Pancreas (tissue), 10 donors: ENCODE data around the gene OR6B1. TPM values are rescaled to one million over a fixed set of nuclear protein-coding genes. Genes with fewer than 3 reads are reported as not detected.
A peak's percentile ranks its signal among the peaks of the same experiment; 100 is the strongest.
"Not testable (repeated sequence)": the region's sequence is repeated elsewhere in the genome, so short reads cannot be mapped to it uniquely, and the experiment has no call there.

ENCODE experiments used
- ATAC-seq, 4 donors: fragments of 200-7000 bp; cut with Tn5 transposase; one replicate each; pipeline versions ENCODE4 v1.8.0 to v1.9.1; 2020; ENCODE audit warnings: mild to moderate bottlenecking in 4 of 4, moderate library complexity in 4 of 4
- DNase-seq, 6 donors: peaks; one replicate each; pipeline ENCODE4 v3.0.0-alpha.2; 2020
- FAIRE-seq: peaks from 2 replicates; lab custom pipeline; 2012; peaks lifted over from hg19 to GRCh38; lab: Jason Lieb, UNC
- H3K27ac ChIP-seq, 4 donors: fragments of 200-600 bp; sonication (generic); 1 replicate in 3 of 4; 2 replicates in 1 of 4; pipeline versions ENCODE4 v1.5.0 to v1.8.0; 2020
- H3K27me3 ChIP-seq, 4 donors: fragments of 200-600 bp; one replicate each; pipeline ENCODE4 v1.8.0; 2021
- H3K36me3 ChIP-seq, 3 donors: fragments of 200-600 bp; sonication (generic) in 1 of 3; one replicate each; pipeline versions ENCODE4 v1.5.0 to v1.8.0; 2020 to 2021
- H3K4me1 ChIP-seq, 3 donors: fragments of 200-600 bp; one replicate each; pipeline ENCODE4 v1.8.0; 2021
- H3K4me3 ChIP-seq, 4 donors: fragments of 200-600 bp; sonication (generic) in 2 of 4; one replicate each; pipeline versions ENCODE4 v1.5.0 to v1.8.0; 2020 to 2021
- H3K9me3 ChIP-seq, 4 donors: fragments of 200-600 bp; one replicate each; pipeline ENCODE4 v1.8.0; 2021
- CTCF ChIP-seq, 4 donors: fragments of 200-600 bp; sonication (generic) in 3 of 4; IDR thresholded peaks; one replicate each; pipeline versions ENCODE4 v1.5.0 to v1.8.0; 2021; ENCODE audit warnings: antibody characterized with exemption in 4 of 4
- WGBS, 2 donors: extraction: QIAGEN DNeasy Blood & Tissue Kit; methylation state at CpG; one replicate each; pipeline ENCODE4 v1.1.7; 2013; 5-methylcytosine and 5-hydroxymethylcytosine counted together
- intact Hi-C, 3 donors: fragments of 100-400 bp; cut with DNase I; formaldehyde crosslinking; loops; one replicate each; pipeline versions ENCODE4 v1.11.1 to v1.14.2; 2022
- polyA plus RNA-seq, 2 donors: library from polyadenylated mRNA; stranded (reverse); fragments of 200-250 nt; gene quantifications; one replicate each; pipeline ENCODE4 v1.2.3, GENCODE V29; 2013
- total RNA-seq, 6 donors: library from RNA; stranded (reverse); fragmentation: NEBNext Ultra II Directional in 4 of 6; extraction: Animal tissue kit (Norgen Biotek cat#: 25700) in 4 of 6; gene quantifications; one replicate each; pipeline versions ENCODE4 v1.2.1 to v1.2.4, GENCODE V29; 2021 to 2023
- donor health status: healthy with polysubstance abuse.
- donor health status: DM: no; HTN: no; CAD: no; lungs with moderate emphysema.
- donor health status: DM: no; HTN: no; CAD: no.
- donor health status: control.
- donor health status: control.
- donor health status: Bipolar disorder and iron deficiency.
- donor health status: DM: yes; HTN: yes; CAD: no.
- donor health status: DM: no; HTN: no; CAD: no.
- donor health status: DM: no; HTN: no; CAD: no.
- donor health status: DM: yes; HTN: yes; CAD: no.

OR6B1 gene
- total and polyA plus RNA-seq, 8 donors = not detected

- Histone ChIP-seq H3K4me3 (no peak overlapping the region), H3K27me3 (no peaks in the 10 kb centered on the region), H3K4me1 (no peaks in the 10 kb centered on the region), H3K27ac (no peak overlapping the region), H3K36me3 (no peaks in the 10 kb centered on the region), H3K9me3 (no peaks in the 10 kb centered on the region)
- ATAC-seq (no peak), FAIRE-seq (no peak), DNase-seq (no peak)
- WGBS, 2 donors = 66 to 74% methylated on average over 2 of the region's 2 CpGs
- TF ChIP-seq CTCF (IDR thresholded peaks at IDR 0.05) = no peak
- intact Hi-C loops = no loop called here
Observed at GRCh38 chr7:144009361-144009760, 9.2 kb downstream of the OR6B1 start.

GRCh38 chr7:144010061-144010460 lies 9.9 kb downstream of the OR6B1 start:
- H3K27me3 ChIP-seq, H3K9me3 ChIP-seq, H3K4me1 ChIP-seq, intact Hi-C loops, ATAC-seq, H3K4me3 ChIP-seq, H3K27ac ChIP-seq, DNase-seq, H3K36me3 ChIP-seq, FAIRE-seq: not testable (repeated sequence)

- WGBS, 2 donors = 65 to 91% methylated on average over 1 of the region's 1 CpG
- FAIRE-seq, H3K4me3 ChIP-seq, DNase-seq, H3K27me3 ChIP-seq, H3K36me3 ChIP-seq, ATAC-seq, H3K9me3 ChIP-seq, H3K27ac ChIP-seq, H3K4me1 ChIP-seq, intact Hi-C loops: not testable (repeated sequence)
Observed at GRCh38 chr7:144010821-144011220, 10.7 kb downstream of the OR6B1 start.

GRCh38 chr7:144011458-144012230 lies 11.5 kb downstream of the OR6B1 start:
- Histone ChIP-seq H3K9me3 (no peaks in the 10 kb centered on the region), H3K36me3 (no peaks in the 10 kb centered on the region), H3K4me3 (no peak overlapping the region), H3K4me1 (no peaks in the 10 kb centered on the region), H3K27me3 (no peaks in the 10 kb centered on the region), H3K27ac (no peak overlapping the region)
- FAIRE-seq = no peak
- no peak for ATAC-seq
- TF ChIP-seq CTCF (IDR thresholded peaks at IDR 0.05) = no peak
- intact Hi-C loops = no loop called here
- DNase-seq = no peak
- WGBS, 2 donors = 78 to 84% methylated on average over 5 of the region's 5 CpGs

- TF ChIP-seq CTCF (IDR thresholded peaks at IDR 0.05) = no peak
- Histone ChIP-seq H3K27me3 (no peaks in the 10 kb centered on the region), H3K36me3 (no peaks in the 10 kb centered on the region), H3K27ac (no peak overlapping the region), H3K9me3 (no peaks in the 10 kb centered on the region), H3K4me3 (no peak overlapping the region), H3K4me1 (no peaks in the 10 kb centered on the region)
- intact Hi-C loops = no loop called here
- DNase-seq = no peak
- 73 to 81% methylated on average over 4 of the region's 4 CpGs for WGBS, 2 donors
- ATAC-seq = no peak
- no peak for FAIRE-seq
Observed at GRCh38 chr7:144018065-144018464, 17.9 kb downstream of the OR6B1 start.

GRCh38 chr7:144019457-144019856 lies 19.3 kb downstream of the OR6B1 start:
- Histone ChIP-seq H3K4me3 (no peak overlapping the region), H3K27me3 (no peaks in the 10 kb centered on the region), H3K27ac (no peak overlapping the region), H3K4me1 (no peaks in the 10 kb centered on the region), H3K9me3 (no peaks in the 10 kb centered on the region), H3K36me3 (no peaks in the 10 kb centered on the region)
- intact Hi-C loops = no loop called here
- ATAC-seq (peak in 3 of 4 donors; percentile 18 to 60 (median 45)), DNase-seq (no peak), FAIRE-seq (no peak)
- 49 to 61% methylated on average over 2 of the region's 2 CpGs for WGBS, 2 donors
- no peak for TF ChIP-seq CTCF (IDR thresholded peaks at IDR 0.05)
